GM12891 (cell line): ENCODE results near the gene MC2R.

Source experiments
- PAX5 ChIP-seq: IDR thresholded peaks from 2 replicates; pipeline ENCODE4 v1.6.1; 2011; ENCODE audit warnings: low read length, moderate library complexity, mild to moderate bottlenecking; ENCODE audit not compliant: insufficient read depth, severe bottlenecking
- POLR2A ChIP-seq: IDR thresholded peaks from 2 replicates; pipeline ENCODE4 v1.6.1; 2011; ENCODE audit warnings: low read depth, low read length, control low read depth
- POLR2AphosphoS5 ChIP-seq: IDR thresholded peaks from 2 replicates; pipeline ENCODE4 v1.6.1; 2011; ENCODE audit warnings: low read depth, low read length, control low read depth
- POU2F2 ChIP-seq: IDR thresholded peaks from 2 replicates; pipeline ENCODE4 v1.6.1; 2011; ENCODE audit warnings: low read depth, mild to moderate bottlenecking, control low read depth, low read length, moderate library complexity
- SPI1 ChIP-seq: IDR thresholded peaks from 2 replicates; pipeline ENCODE4 v1.6.1; 2011; ENCODE audit warnings: low read depth, low read length, control low read depth
- TAF1 ChIP-seq: IDR thresholded peaks from 2 replicates; pipeline ENCODE4 v1.6.1; 2011; ENCODE audit warnings: low read depth, low read length, control low read depth

DNA sequence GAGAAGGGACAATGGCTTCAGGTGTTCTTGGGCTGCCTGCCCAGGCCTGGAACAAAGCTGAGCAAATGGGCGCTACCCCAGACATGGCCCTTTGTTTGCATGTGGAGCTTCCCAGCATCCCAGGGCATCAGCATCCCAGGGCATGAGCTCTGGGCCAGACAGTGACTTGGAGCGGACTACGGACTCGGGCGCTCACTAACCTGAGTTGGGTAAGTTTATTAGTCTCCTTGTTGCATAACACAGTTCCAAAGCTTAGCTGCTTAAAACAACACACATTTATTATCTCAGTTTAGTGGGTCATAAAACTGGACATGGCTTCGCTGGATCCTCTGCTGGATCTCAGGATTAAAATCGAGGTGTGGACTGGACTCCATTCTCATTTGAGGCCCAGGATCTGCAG is 35.8 kb downstream of the MC2R start:
- TF ChIP-seq POLR2A (no peak), POLR2AphosphoS5 (no peak), TAF1 (no peak), POU2F2 (no peak), PAX5 (no peak), SPI1 (no peak)
